Endothelial cell of hepatic sinusoid (primary cell): ENCODE measurements around the gene DARS1.
"Not testable (repeated sequence)": the region's sequence is repeated elsewhere in the genome, so short reads cannot be mapped to it uniquely, and the experiment has no call there.

Source experiments
- in situ Hi-C: cut with HindIII; loops from 2 replicates; pipeline ENCODE4 v1.10.0; 2017; ENCODE audit warnings: low sequenced_read_pairs

Gene DARS1

DNA sequence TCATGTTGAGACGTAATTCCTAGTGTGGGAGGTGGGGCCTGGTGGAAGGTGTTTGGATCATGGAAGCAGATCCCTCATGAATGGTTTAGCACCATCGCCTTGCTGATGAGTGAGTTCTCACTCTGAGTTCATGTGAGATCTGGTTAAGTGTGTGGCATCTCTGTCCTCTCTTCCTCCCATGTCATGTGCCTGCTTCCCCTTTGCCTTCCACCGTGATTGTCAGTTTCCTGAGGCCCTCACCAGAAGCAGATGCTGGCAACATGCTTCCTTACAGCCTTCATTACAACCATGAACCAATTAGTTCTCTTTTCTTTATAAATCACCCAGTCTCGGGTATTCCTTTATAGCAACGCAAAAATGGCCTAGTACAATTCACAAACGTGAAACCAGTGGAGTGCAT lies 94.6 kb downstream of the DARS1 start:
- in situ Hi-C loops = no loop called here

- in situ Hi-C loops = no loop called here
Measured at GRCh38 chr2:135890149-135890548, 95.3 kb downstream of the DARS1 start.

DNA sequence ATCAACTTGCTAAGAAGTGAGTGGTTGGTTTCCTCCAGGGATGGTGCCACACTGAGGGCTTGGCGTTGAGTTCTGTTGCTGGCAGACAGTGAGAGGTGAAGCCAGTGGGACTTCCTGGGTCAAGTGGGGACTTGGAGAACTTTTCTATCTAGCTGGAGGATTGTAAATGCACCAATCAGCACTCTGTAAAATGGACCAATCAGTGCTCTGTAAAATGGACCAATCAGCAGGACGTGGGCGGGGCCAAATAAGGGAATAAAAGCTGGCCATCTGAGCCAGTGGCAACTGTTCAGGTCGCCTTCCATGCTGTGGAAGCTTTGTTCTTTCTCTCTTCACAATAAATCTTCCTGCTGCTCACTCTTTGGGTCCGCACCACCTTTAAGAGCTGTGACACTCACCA lies 96.8 kb downstream of the DARS1 start:
- in situ Hi-C loops = not testable (repeated sequence)

- in situ Hi-C loops = no loop called here
Measured at GRCh38 chr2:135885709-135886108, 99.7 kb downstream of the DARS1 start.

DNA sequence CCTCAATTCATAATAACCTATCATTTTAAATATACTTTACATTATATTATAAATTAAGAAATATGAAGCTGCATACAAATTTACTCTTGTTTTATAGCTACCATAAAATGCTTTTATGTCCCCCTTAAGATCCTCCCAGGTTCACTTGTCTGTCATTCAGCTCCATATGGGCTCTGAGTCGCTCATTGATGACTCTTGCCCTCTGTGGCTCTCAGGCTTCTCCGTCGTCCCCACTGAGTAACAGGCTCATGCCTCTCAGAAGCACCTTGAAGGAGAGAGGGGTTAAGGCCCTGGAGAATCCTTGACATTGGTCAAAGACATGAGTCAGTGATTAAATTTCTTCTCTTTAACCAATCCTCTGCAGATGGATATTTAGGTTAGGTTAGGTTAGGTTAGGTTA lies 103.0 kb downstream of the DARS1 start:
- in situ Hi-C loops = no loop called here

DNA sequence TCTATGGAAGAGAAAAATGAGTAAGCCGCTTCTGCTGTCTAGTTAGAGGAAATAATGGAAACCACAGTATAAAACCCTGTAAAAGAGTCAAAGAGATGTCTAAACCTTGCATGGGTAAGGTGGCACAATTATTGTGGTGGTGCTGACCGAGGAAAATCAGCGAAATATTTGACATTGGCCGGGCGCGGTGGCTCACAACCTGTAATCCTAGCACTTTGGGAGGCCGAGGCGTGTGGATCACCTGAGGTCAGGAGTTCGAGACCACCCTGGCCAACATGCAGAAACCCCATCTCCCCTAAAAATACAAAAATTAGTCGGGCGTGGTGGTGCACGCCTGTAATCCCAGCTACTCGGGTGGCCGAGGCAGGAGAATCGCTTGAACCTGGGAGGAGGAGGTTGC lies 108.7 kb downstream of the DARS1 start:
- in situ Hi-C loops = not testable (repeated sequence)

GRCh38 chr2:135876066-135876711 lies 109.2 kb downstream of the DARS1 start, which contains the start of gene MCM6:
Gene MCM6 (minus strand): TSS chr2:135876443. CDS start chr2:135876365, 78 bp downstream.
- in situ Hi-C loops = no loop called here

DNA sequence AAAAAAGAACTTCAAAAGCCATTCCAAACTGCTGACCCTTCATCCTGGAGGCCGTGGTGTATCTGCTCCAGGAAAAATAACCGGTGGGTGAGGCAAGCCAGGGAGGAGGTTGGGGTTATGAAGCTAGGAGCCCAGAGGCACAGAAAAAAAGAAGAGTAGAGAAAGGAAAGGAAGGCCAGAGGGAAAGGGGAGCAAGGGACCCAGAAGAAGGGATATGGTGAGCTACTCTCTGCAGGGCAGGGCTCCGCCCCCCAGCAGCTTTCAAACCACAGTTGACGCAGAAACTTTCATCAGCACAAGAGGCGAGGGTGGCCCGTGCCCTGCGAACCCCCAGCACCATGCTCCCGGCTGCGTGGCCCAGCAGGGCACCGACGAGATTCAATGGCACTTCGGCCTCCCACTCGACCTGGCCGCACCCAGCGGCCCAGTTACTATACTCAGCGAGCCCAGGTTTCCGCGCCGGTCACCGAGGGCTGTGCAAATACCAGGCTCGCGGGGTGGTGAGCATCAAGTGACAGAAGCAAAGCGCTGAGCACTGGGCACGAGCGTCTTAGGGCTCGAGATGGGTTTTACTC lies 109.8 kb downstream of the DARS1 start:
- in situ Hi-C loops = no loop called here

GRCh38 chr2:135874777-135875365 lies 110.6 kb downstream of the DARS1 start:
- in situ Hi-C loops = no loop called here

DNA sequence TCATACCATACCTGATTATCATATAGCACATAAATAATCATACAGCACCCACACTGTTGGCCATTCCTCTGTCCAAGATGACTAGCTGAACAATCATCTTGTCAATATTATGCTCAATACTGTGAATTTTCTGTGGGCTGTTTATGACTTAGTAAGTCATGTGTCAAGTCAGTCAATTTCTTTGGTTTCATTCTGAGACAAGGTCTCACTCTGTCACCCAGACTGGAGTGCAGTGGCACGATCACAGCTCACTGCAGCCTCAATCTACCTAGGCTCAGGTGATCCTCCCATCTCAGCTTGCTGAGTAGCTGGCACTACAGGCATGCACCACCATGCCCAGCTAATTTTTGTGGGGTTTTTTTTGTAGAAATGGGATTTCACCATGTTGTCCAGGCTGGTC lies 114.9 kb downstream of the DARS1 start:
- in situ Hi-C loops = no loop called here

DNA sequence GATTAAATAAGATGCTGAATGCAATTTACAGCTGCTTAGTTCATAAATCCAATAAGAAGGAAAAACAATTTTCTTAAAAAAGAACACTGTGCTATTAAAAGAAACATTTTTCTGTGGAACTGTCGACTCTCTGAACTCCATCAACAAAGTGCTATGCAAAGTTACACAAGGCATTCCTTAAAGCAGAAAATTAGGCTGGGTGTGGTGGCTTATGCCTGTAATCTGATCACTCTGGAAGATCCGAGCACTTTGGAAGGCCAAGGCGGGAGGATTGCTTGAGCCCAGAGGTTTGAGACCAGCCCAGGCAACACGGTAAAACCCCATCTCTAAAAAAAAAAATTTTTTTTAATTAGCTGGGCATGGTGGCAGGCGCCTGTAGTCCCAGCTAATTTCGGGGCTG lies 122.2 kb downstream of the DARS1 start:
- in situ Hi-C loops = no loop called here

DNA sequence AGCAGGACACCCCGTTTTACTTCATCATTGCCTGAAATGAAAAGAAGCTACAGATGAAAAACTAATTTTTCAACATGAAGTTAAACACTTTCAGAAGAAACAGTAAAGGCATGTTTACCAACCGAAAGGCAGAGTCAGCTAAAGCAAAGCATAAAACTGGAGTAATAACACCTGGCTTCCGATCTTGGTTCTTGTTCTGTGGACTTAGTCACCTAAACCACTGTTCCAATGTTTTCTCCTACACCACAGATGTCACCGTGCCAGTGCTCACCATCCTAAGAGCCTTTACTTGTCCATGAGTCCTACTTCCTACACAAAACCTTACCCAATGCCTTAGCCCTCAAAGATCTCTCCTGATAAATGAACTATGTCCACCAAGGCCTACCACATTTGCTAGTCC lies 122.7 kb downstream of the DARS1 start:
- in situ Hi-C loops = no loop called here
